Measurements from ENCODE around the gene LRRC40. TPM values are rescaled to one million over a fixed set of nuclear protein-coding genes. Genes with fewer than 3 reads are reported as not detected.
A peak's percentile ranks its signal among the peaks of the same experiment; 100 is the strongest.

The LRRC40 gene
- polyA plus RNA-seq, 1 donor (not counting 4 experiments of a cell fraction or from before 2014, with no cell fraction given), result 28.5 TPM

DNA sequence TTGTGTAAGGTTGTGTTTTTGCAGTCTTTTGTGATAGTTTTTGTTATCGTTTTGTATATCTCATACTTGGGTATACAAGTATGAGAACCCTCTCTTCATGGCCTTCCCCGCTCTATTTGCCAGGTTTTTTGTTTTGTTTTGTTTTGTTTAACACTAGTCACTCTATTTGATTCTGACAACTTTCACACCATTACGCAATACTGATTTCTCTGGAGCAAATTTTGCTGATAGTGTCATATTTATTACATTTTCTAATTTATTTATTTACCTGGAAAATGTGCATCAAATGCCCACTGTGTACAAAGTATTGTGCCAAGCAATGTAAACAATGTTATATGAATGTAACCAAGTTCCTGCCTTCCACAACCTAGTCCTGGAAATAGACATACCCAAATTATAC, 90.1 kb downstream of the LRRC40 start:
- Histone ChIP-seq H3K9me3 (ENCODE audit: control insufficient read depth, low read depth, low read length) (no peaks in the 10 kb centered on the region), H3K4me1 (ENCODE audit: control insufficient read depth, extremely low read depth, insufficient read depth, low read length) (no peaks in the 10 kb centered on the region), H3K9ac (ENCODE audit: control insufficient read depth, extremely low read depth, insufficient read depth, low read length) (no peak overlapping the region), H3K27me3 (ENCODE audit: control insufficient read depth, extremely low read depth, insufficient read depth, low read length) (no peaks in the 10 kb centered on the region), H3K9me1 (ENCODE audit: control insufficient read depth, extremely low read depth, insufficient read depth, low read length) (no peaks in the 10 kb centered on the region), H3K4me2 (ENCODE audit: control insufficient read depth, extremely low read depth, insufficient read depth, low read depth, low read length) (no peak overlapping the region), H4K20me1 (ENCODE audit: control insufficient read depth, extremely low read depth, insufficient read depth, low read length) (no peaks in the 10 kb centered on the region), H3K27ac (ENCODE audit: control insufficient read depth, insufficient read depth, low read length) (no peak overlapping the region), H3K4me3 (ENCODE audit: control insufficient read depth in 2 of 3, extremely low read depth in 1 of 3, insufficient read depth in 2 of 3, low read depth in 1 of 3, low read length in 3 of 3) (no peak overlapping the region), H2AFZ (ENCODE audit: control insufficient read depth, low read length) (no peak overlapping the region), H3K79me2 (ENCODE audit: control insufficient read depth, insufficient read depth, low read length) (no peaks in the 10 kb centered on the region), H3K36me3 (ENCODE audit: control insufficient read depth in 2 of 2, extremely low read depth in 1 of 2, insufficient read depth in 2 of 2, low read length in 2 of 2) (no peaks in the 10 kb centered on the region)
- dilution Hi-C loops (cut with MboI; ENCODE audit: extremely low pct_ligation_motif_present, low sequenced_read_pairs), result no loop called here
- DNase-seq (ENCODE audit: low read depth, low spot score) (no peak), FAIRE-seq (no peak)
- TF ChIP-seq EZH2 (IDR thresholded peaks at IDR 0.05; ENCODE audit: low read length) (no peak), CTCF (optimal IDR thresholded peaks at IDR 0.05 in 1 of 3, IDR thresholded peaks at IDR 0.05 in 1 of 3, conservative IDR thresholded peaks at IDR 0.05 in 1 of 3; ENCODE audit: extremely low read depth in 1 of 3, insufficient read depth in 2 of 3, low read length in 3 of 3) (no peak)

GRCh38 chr1:70112838-70113237, 92.5 kb downstream of the LRRC40 start:
- dilution Hi-C loops (cut with MboI; ENCODE audit: extremely low pct_ligation_motif_present, low sequenced_read_pairs), result no loop called here
- H3K9me1 ChIP-seq (ENCODE audit: control insufficient read depth, extremely low read depth, insufficient read depth, low read length), result no peaks in the 10 kb centered on the region
- H3K27ac ChIP-seq (ENCODE audit: control insufficient read depth, insufficient read depth, low read length), result no peak overlapping the region
- DNase-seq (ENCODE audit: low read depth, low spot score) (no peak), FAIRE-seq (no peak)
- H3K79me2 ChIP-seq (ENCODE audit: control insufficient read depth, insufficient read depth, low read length), result no peaks in the 10 kb centered on the region
- H3K36me3 ChIP-seq (ENCODE audit: control insufficient read depth in 2 of 2, extremely low read depth in 1 of 2, insufficient read depth in 2 of 2, low read length in 2 of 2), result no peaks in the 10 kb centered on the region
- H3K27me3 ChIP-seq (ENCODE audit: control insufficient read depth, extremely low read depth, insufficient read depth, low read length), result no peaks in the 10 kb centered on the region
- no peak overlapping the region for H3K4me3 ChIP-seq (ENCODE audit: control insufficient read depth in 2 of 3, extremely low read depth in 1 of 3, insufficient read depth in 2 of 3, low read depth in 1 of 3, low read length in 3 of 3)
- no peak overlapping the region for H3K9ac ChIP-seq (ENCODE audit: control insufficient read depth, extremely low read depth, insufficient read depth, low read length)
- no peaks in the 10 kb centered on the region for H3K9me3 ChIP-seq (ENCODE audit: control insufficient read depth, low read depth, low read length)
- H3K4me2 ChIP-seq (ENCODE audit: control insufficient read depth, extremely low read depth, insufficient read depth, low read depth, low read length), result no peak overlapping the region
- TF ChIP-seq CTCF (optimal IDR thresholded peaks at IDR 0.05 in 1 of 3, IDR thresholded peaks at IDR 0.05 in 1 of 3, conservative IDR thresholded peaks at IDR 0.05 in 1 of 3; ENCODE audit: extremely low read depth in 1 of 3, insufficient read depth in 2 of 3, low read length in 3 of 3) (peak in 2 of 3 experiments; percentile 17 to 45), EZH2 (IDR thresholded peaks at IDR 0.05; ENCODE audit: low read length) (no peak)
- no peaks in the 10 kb centered on the region for H3K4me1 ChIP-seq (ENCODE audit: control insufficient read depth, extremely low read depth, insufficient read depth, low read length)
- no peak overlapping the region for H2AFZ ChIP-seq (ENCODE audit: control insufficient read depth, low read length)
- no peaks in the 10 kb centered on the region for H4K20me1 ChIP-seq (ENCODE audit: control insufficient read depth, extremely low read depth, insufficient read depth, low read length)
